HepG2 (cell line): ENCODE measurements around the gene CHST11. TPM values are rescaled to one million over a fixed set of nuclear protein-coding genes. Genes with fewer than 3 reads are reported as not detected.

ENCODE experiments used
- ATAC-seq: fragments of 200-7000 bp; cut with Tn5 transposase; 3 replicates; pipeline ENCODE4 v1.9.1; 2020; ENCODE audit warnings: mild to moderate bottlenecking, moderate library complexity
- BruUV-seq: library from RNA; stranded (reverse); fragments of 400-500 nt; replicated peaks from 2 replicates; lab custom pipeline; 2021; lab: Mats Ljungman, UMichigan
- CTCF ChIA-PET: fragments of 300-600 bp; formaldehyde crosslinking; extraction: SDS; loops from one replicate; lab custom pipeline; 2021; ENCODE audit warnings: low total read pairs, inconsistent platforms, low intra/inter-chr PET ratio; lab: Yijun Ruan, JAX
- POLR2A ChIA-PET: fragments of 350-600 bp; sonication (Branson Sonifier 250); formaldehyde crosslinking; loops from one replicate; lab custom pipeline; 2020; ENCODE audit warnings: antibody characterized with exemption, inconsistent platforms; lab: Yijun Ruan, JAX
- DNase-seq: peaks from one replicate; pipeline ENCODE4 v3.0.0-alpha.2; 2015; ENCODE audit warnings: low spot score
- FAIRE-seq: peaks from 3 replicates; lab custom pipeline; 2011; peaks lifted over from hg19 to GRCh38; lab: Jason Lieb, UNC
- H2AFZ ChIP-seq: one replicate; pipeline ENCODE4 v1.6.1; 2011; ENCODE audit warnings: low read length, inconsistent platforms
- H3K27ac ChIP-seq: fragments of 300-600 bp; 3 replicates; pipeline ENCODE4 v1.8.0; 2011; ENCODE audit warnings: mixed run types, mild to moderate bottlenecking, mixed read lengths, low read length, inconsistent platforms; ENCODE audit not compliant: insufficient read depth; ENCODE audit errors: extremely low read length
- H3K27me3 ChIP-seq, 2 experiments: fragments of 200-600 bp in 1 of 2; 2 replicates in 1 of 2; 3 replicates in 1 of 2; pipeline versions ENCODE4 v1.6.0 to v1.8.0; 2011; ENCODE audit warnings: low read length in 2 of 2, mild to moderate bottlenecking in 2 of 2, moderate library complexity in 2 of 2, inconsistent platforms in 1 of 2; ENCODE audit not compliant: insufficient read depth in 2 of 2, control insufficient read depth in 1 of 2
- H3K36me3 ChIP-seq, 2 experiments: fragments of 200-600 bp in 1 of 2; replicated peaks in 1 of 2; 2 replicates in 1 of 2; 3 replicates in 1 of 2; pipeline versions ENCODE4 v1.5.1 to v1.8.0; 2011; ENCODE audit warnings: low read length in 2 of 2, inconsistent platforms in 1 of 2; ENCODE audit not compliant: insufficient read depth in 2 of 2, control insufficient read depth in 1 of 2
- H3K4me1 ChIP-seq: 2 replicates; pipeline ENCODE4 v1.5.1; 2012; ENCODE audit warnings: low read length, inconsistent platforms; ENCODE audit not compliant: insufficient read depth
- H3K4me2 ChIP-seq: 2 replicates; pipeline ENCODE4 v1.6.0; 2011; ENCODE audit warnings: low read depth, low read length, inconsistent platforms
- H3K4me3 ChIP-seq, 3 experiments: fragments of 200-600 bp in 1 of 3; sonication (generic), shearing (Covaris generic) in 1 of 3; replicated peaks in 1 of 3; 2 replicates each; pipeline ENCODE4 v1.5.1; 2011 to 2016; ENCODE audit warnings: low read length in 3 of 3, inconsistent platforms in 2 of 3, low read depth in 2 of 3, mild to moderate bottlenecking in 2 of 3, control low read depth in 1 of 3, mixed read lengths in 1 of 3; ENCODE audit not compliant: insufficient read depth in 1 of 3
- H3K79me2 ChIP-seq: one replicate; pipeline ENCODE4 v1.6.1; 2011; ENCODE audit warnings: low read length, inconsistent platforms; ENCODE audit not compliant: insufficient read depth
- H3K9ac ChIP-seq: 2 replicates; pipeline ENCODE4 v1.6.0; 2011; ENCODE audit warnings: mild to moderate bottlenecking, low read depth, low read length, inconsistent platforms; ENCODE audit not compliant: insufficient read depth
- H3K9me3 ChIP-seq: 2 replicates; pipeline ENCODE4 v1.5.1; 2012; ENCODE audit warnings: mild to moderate bottlenecking, low read length
- H4K20me1 ChIP-seq: 2 replicates; pipeline ENCODE4 v1.6.0; 2011; ENCODE audit warnings: inconsistent platforms, mild to moderate bottlenecking, low read length, moderate library complexity; ENCODE audit not compliant: insufficient read depth
- MIER3 ChIP-seq: IDR thresholded peaks from 2 replicates; pipeline ENCODE4 v1.6.1; 2016; ENCODE audit warnings: missing compliant biosample characterization, borderline replicate concordance
- MNT ChIP-seq: fragments of 450-650 bp; IDR thresholded peaks from 2 replicates; pipeline ENCODE4 v1.6.1; 2016
- MXD4 ChIP-seq: IDR thresholded peaks from 2 replicates; pipeline ENCODE4 v1.6.1; 2016; ENCODE audit warnings: mild to moderate bottlenecking, missing biosample characterization, missing genetic modification reagents
- PRMT3 ChIP-seq: sonication (generic); formaldehyde crosslinking; IDR thresholded peaks from 2 replicates; pipeline ENCODE4 v1.8.1; 2022; ENCODE audit warnings: low read depth, mild to moderate bottlenecking, moderate library complexity, missing genetic modification reagents, borderline replicate concordance
- SAFB2 ChIP-seq: sonication (generic); formaldehyde crosslinking; IDR thresholded peaks from 2 replicates; pipeline ENCODE4 v1.5.1; 2020; ENCODE audit warnings: missing genetic modification reagents, low read depth, mild to moderate bottlenecking, borderline replicate concordance
- ZNF605 ChIP-seq: sonication (generic); formaldehyde crosslinking; IDR thresholded peaks from 2 replicates; pipeline ENCODE4 v1.8.0; 2022; ENCODE audit warnings: mild to moderate bottlenecking, missing genetic modification reagents
- WGBS: methylation state at CpG from one replicate; pipeline ENCODE4 v1.1.6; 2017; ENCODE audit warnings: low lambda C conversion rate; 5-methylcytosine and 5-hydroxymethylcytosine counted together
- in situ Hi-C: cut with HindIII; loops from 2 replicates; pipeline ENCODE4 v1.10.0; 2017; ENCODE audit warnings: low pct_unique_long_range_greater_than_20kb; ENCODE audit not compliant: extremely low pct_ligation_motif_present
- intact Hi-C: fragments of 100-400 bp; cut with micrococcal nuclease; formaldehyde crosslinking; loops from one replicate; pipeline ENCODE4 v1.10.0; 2022; ENCODE audit not compliant: unreplicated experiment
- polyA plus RNA-seq, 8 experiments: library from polyadenylated mRNA; depleted of rRNA in 3 of 8; stranded (reverse) in 7 of 8; unstranded in 1 of 8; fragments of >200 nt; fragmentation: Illumina TruSeq in 4 of 8; extraction: Trizol in 4 of 8; gene quantifications; 2 replicates each; pipeline versions ENCODE4 v1.2.1 to v1.2.3, GENCODE V29; 2011 to 2016; ENCODE audit warnings: low read depth in 4 of 8, missing spikeins in 1 of 8, mixed read lengths in 1 of 8; ENCODE audit not compliant: insufficient read depth in 1 of 8
- total RNA-seq, 5 experiments: library from RNA; depleted of rRNA; stranded (reverse); fragments of >200 nt; fragmentation: Illumina TruSeq; extraction: Trizol; gene quantifications; 2 replicates each; pipeline ENCODE4 v1.2.3, GENCODE V29; 2016; ENCODE audit warnings: low read depth in 1 of 5

CHST11 gene
- total and polyA plus RNA-seq, 2 of the 13 experiments (the other 11 are each of a cell fraction or from before 2014, with no cell fraction given): 0.15 TPM; not detected in 1

- DNase-seq (no peak), ATAC-seq (no peak), FAIRE-seq (no peak)
- in situ Hi-C loops: no loop called here
- BruUV-seq: no TSS peak
- TF ChIP-seq MIER3 (CRISPR knock-in tag) (no peak), SAFB2 (no peak), ZNF605 (CRISPR knock-in tag) (no peak), MXD4 (CRISPR knock-in tag) (no peak)
- H3K9me3 ChIP-seq: no peaks in the 10 kb centered on the region
- H3K9ac ChIP-seq: no peak overlapping the region
- H3K79me2 ChIP-seq: no peaks in the 10 kb centered on the region
- no peak overlapping the region for H2AFZ ChIP-seq
- H3K4me1 ChIP-seq: no peaks in the 10 kb centered on the region
- intact Hi-C loops: no loop called here
- no peaks in the 10 kb centered on the region for H4K20me1 ChIP-seq
- H3K4me3 ChIP-seq: no peak overlapping the region
- no peak overlapping the region for H3K27ac ChIP-seq
- H3K4me2 ChIP-seq: no peak overlapping the region
- H3K36me3 ChIP-seq: no peaks in the 10 kb centered on the region
- CTCF ChIA-PET: no interaction called here
- POLR2A ChIA-PET: no interaction called here
- WGBS: 9% methylated on average over 5 of the region's 5 CpGs
- peaks cover 9 to 59% of the 10 kb centered on the region in 2 experiments; a peak in 4 of 5 replicates for H3K27me3 ChIP-seq
These were observed 250.4 kb downstream of the CHST11 start for GRCh38 chr12:104707194-104707593.

GRCh38 chr12:104707794-104708558, 251.2 kb downstream of the CHST11 start:
- in situ Hi-C loops (no loop called here), intact Hi-C loops (no loop called here)
- H3K27me3 ChIP-seq: peaks cover 11 to 58% of the 10 kb centered on the region in 2 experiments; a peak in 4 of 5 replicates
- no peaks in the 10 kb centered on the region for H3K4me1 ChIP-seq
- no TSS peak for BruUV-seq
- no peak overlapping the region for H3K27ac ChIP-seq
- TF ChIP-seq MNT (peak; percentile 92), PRMT3 (CRISPR knock-in tag) (no peak)
- H3K9ac ChIP-seq: no peak overlapping the region
- ChIA-PET CTCF (no interaction called here), POLR2A (no interaction called here)
- no peak for DNase-seq
- H3K9me3 ChIP-seq: no peaks in the 10 kb centered on the region
- H2AFZ ChIP-seq: no peak overlapping the region
- no peaks in the 10 kb centered on the region for H3K36me3 ChIP-seq
- 27% methylated on average over 7 of the region's 9 CpGs for WGBS
- no peak for FAIRE-seq
- no peak overlapping the region for H3K4me2 ChIP-seq
- H4K20me1 ChIP-seq: no peaks in the 10 kb centered on the region
- no peak for ATAC-seq
- H3K79me2 ChIP-seq: no peaks in the 10 kb centered on the region
- no peak overlapping the region for H3K4me3 ChIP-seq
